Right ventricle myocardium superior (tissue), 1 donor: Measurements from ENCODE around the gene MED12L. TPM values are rescaled to one million over a fixed set of nuclear protein-coding genes. Genes with fewer than 3 reads are reported as not detected.
"Not testable (repeated sequence)": the region's sequence is repeated elsewhere in the genome, so short reads cannot be mapped to it uniquely, and the experiment has no call there.

Experiments used
- ATAC-seq: fragments of 200-7000 bp; cut with Tn5 transposase; one replicate; pipeline ENCODE4 v1.9.1; 2020; ENCODE audit warnings: mild to moderate bottlenecking; ENCODE audit not compliant: poor library complexity
- DNase-seq: peaks from one replicate; pipeline ENCODE4 v3.0.0-alpha.2; 2020
- intact Hi-C: fragments of 100-400 bp; cut with DNase I; formaldehyde crosslinking; loops from one replicate; pipeline ENCODE4 v1.11.2; 2022
- total RNA-seq: library from RNA; stranded (reverse); fragmentation: NEBNext Ultra II Directional; extraction: Animal tissue kit (Norgen Biotek cat#: 25700); gene quantifications from one replicate; pipeline ENCODE4 v1.2.1, GENCODE V29; 2021
- donor health status: DM: no; HTN: yes; CAD: no; lungs with severe emphysema.

The MED12L gene
- total RNA-seq, 1 donor from 2014 or later, result 0.67 TPM

DNA sequence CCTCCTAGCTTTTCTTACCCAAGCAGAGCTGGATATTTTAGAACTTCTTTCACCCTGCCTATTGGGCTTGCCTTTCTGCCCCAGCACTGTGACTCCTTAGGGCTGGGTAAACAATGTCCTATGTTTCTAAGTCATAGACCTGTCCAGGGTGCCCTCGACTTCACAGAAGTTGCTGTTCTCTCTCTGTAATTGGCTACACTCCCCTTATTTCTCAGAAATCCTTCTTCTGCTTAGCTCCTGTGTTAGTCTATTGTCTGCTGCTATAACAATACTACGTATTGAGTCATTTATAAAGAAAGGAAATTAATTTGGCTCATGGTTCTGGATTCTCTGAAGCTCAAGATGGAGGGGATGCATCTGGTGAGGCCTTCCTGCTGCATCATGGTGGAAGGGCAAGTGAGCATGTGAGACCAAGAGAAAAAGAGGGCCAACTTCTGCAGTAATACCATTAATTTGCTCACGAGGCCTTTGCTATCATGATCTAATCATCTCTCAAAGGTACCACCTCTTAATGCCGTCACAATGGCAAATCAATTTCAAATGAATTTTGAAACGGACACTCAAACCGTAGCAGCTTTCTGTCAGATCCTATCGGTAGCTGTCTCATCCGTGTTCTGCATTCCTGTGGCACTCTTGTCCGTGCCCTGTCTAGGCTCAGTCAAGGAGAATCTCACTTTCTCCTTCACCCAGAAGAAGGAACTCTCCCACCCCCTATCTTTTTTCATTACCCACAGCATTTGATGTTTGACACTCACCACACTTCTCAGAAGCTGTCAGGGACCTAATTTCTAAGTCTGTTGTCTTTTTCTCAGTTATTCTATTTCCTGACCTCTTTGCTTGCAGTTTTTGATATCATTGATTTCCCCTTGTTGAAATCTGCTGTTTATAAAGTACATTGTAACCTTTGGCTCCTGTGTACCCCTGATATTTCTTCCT, 139.8 kb downstream of the MED12L start:
- ATAC-seq, result no peak
- intact Hi-C loops, result no loop called here
- no peak for DNase-seq

DNA sequence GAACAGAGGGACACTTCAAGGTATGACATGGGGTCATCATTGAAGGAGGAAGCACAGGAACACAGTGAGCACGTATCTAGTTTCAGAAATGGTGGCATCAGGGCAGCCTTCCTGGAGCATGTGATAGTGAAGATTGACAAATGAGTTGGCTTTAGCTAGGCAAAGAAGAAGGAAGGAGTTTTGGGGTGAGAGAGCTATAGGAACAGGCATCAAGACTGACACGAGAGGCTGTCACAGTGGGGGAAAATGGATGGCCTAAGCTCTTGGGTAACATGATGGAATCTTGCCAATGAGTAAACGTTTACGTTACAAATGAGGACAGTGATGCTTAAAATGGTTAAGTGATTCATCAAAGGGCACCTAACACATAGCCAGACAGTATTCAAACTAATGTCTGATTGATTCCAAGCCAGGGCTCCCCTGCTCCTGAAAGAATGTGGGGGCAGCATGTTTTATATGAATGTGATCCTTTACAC, 140.7 kb downstream of the MED12L start:
- intact Hi-C loops, result loop anchor here (2.0 kb wide), 1 partner anchor 57 kb away; no protein-coding TSS in a partner anchor
- no peak for DNase-seq
- no peak for ATAC-seq

DNA sequence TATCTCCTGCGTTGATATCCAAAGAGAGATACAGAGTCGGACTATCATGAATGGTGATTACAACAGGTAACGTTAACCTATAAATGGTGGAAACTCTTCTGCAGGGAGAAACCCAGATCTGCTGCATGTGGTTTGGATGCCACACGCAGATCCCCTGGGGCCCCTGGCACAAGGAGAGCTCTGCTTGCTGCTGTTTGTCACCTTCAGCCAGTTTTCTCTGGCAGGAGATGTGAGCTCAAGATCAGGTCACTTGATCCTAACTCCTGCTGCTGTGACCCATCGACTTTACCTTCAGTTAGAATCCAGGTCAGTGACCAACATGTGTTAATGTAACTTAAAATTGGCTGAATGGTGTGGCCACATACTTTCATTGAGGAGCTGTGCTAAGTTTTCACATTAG, 141.4 kb downstream of the MED12L start:
- DNase-seq (no peak), ATAC-seq (no peak)
- intact Hi-C loops, result loop anchor here (2.0 kb wide), 1 partner anchor 56 kb away; no protein-coding TSS in a partner anchor

DNA sequence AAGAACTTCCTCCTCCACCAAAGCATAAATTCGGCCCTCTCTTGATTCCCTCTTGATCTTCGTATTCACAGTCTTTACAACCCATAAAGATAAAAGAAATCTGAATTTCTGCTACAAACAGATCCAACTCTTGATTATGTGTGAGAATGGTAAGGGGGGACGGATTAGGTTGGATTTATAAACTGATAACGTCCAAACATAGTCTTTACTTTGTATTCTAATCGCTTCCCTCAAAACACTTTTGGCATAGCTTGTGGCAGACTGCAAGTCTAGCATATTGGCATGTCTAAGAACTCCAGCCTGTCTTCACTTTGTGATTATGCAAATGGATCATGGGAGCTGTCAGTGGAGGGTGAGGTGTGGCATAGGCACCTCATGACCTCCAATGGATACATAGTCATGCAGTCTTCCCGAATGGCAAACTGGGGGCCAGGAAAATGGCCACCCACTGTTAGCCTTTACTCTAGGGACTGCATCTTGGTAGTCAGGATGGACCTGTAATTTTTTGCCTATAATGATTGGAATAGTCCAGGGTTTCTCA, 141.9 kb downstream of the MED12L start:
- DNase-seq (no peak), ATAC-seq (peak; percentile 23)
- intact Hi-C loops, result loop anchor here (2.0 kb wide), 1 partner anchor 55 kb away; no protein-coding TSS in a partner anchor

DNA sequence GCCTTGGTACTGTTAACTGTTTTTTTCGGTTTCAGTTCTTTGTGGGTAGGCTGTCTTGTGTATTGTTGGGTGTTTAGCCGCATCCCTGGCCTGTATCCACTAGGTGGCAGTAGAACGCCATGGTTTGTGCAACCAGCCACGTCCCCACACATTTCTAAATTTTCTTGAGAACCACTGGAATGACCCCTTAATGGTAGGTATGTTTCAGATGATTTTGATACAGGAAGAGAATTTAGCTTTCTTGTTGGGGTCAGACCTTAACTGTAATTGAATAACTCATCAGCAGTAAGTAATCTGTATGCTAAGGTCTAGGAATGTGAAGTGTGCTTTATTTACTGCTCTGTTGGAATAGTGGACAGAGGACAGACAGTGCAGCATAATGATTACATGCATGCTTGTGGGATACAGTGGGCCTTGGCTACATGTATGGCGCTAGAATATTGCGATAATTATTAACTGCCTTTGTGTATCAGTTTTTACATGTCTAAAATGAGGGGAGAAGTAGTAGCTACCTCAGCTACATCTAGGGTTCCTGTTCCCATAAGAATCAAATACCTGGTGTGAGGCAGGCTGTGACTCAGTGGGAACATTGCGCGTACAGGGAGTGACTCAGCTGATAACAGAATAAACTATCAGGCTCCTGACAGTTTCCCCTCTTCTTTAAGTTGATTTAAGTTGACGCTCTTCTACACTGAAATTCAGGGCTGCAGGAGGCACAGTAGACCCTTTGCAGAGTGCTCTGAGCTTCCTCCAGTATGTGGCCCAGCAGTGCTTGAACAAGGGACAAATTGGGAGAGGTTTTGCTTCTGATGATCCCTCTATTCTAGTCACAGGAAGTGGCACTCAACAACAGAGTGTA, 142.6 kb downstream of the MED12L start:
- DNase-seq (peak; percentile 76), ATAC-seq (peak; percentile 94)
- intact Hi-C loops, result loop anchor here (2.0 kb wide), 1 partner anchor 55 kb away; no protein-coding TSS in a partner anchor

DNA sequence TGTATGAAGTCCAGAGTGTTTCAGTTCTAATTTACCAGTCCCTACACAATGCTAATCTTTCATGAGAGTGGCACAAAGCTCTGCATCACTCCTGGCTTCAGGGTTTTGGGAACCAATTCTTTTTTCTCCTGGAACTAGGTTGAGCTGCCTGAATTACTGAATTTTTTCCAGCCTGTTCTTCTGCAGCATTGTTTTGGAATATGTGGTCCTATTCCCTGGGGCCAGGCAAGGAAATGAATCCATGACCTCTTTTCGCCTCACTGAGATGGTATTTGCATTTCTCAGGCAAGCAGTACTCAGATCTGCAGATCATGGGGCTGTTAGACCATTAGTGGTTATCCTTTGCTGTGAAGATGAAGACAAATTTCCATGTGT, 143.2 kb downstream of the MED12L start:
- no peak for DNase-seq
- peak; percentile 45 for ATAC-seq
- intact Hi-C loops, result no loop called here

DNA sequence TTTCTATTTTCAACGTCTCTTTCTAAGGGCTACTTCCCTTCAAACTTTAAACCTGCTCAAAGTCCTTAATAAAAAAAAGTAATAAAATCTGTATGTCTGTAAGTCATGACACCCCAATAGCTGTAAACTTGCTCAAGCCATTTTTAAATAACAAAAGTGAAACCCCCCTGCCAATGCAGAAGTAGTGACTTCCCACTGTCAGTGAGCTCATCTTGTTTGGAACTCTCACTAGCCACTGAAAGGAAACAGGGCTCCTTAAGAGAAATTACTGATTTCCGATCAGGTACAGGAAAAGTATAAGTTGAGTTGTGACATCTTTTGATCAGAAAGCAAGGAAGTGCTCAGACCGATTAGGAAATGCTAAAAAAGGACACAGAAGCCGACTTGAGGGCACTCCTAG, 145.2 kb downstream of the MED12L start:
- DNase-seq (no peak), ATAC-seq (no peak)
- intact Hi-C loops, result no loop called here

DNA sequence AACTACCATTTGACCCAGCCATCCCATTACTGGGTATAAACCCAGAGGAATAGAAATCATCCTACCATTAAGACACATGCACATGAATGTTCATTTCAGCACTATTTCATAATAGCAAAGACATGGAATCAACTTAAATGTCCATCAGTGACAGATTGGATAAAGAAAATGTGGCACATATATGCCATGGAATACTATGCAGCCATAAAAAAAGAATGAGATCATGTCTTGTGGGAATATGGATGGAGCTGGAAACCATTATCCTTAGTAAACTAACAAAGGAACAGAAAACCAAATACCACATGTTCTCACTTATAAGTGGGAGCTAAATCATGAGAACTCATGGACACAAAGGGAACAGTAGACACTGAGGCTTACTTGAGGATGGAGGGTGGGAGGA, 146.9 kb downstream of the MED12L start:
- DNase-seq, intact Hi-C loops, ATAC-seq: not testable (repeated sequence)

DNA sequence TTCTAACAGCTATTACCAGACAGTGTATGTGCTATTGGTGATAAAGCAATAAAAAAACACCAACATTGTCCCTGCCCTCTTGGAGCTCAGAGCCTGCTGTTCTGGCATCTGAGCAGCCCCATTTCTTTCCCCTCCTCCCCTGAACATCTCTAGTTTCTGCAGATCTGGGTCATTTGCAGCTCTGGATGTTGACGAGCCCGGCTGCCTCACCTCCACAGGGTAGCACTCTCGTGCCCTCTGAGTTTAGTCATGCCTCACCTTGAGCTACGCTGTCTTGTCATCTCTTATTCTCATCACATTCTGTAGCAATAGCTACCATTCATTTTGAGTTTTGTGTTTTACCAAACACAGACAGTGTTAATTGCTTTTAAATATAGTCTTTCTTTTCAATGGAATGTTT, 147.5 kb downstream of the MED12L start:
- no peak for ATAC-seq
- intact Hi-C loops, result no loop called here
- DNase-seq, result no peak

DNA sequence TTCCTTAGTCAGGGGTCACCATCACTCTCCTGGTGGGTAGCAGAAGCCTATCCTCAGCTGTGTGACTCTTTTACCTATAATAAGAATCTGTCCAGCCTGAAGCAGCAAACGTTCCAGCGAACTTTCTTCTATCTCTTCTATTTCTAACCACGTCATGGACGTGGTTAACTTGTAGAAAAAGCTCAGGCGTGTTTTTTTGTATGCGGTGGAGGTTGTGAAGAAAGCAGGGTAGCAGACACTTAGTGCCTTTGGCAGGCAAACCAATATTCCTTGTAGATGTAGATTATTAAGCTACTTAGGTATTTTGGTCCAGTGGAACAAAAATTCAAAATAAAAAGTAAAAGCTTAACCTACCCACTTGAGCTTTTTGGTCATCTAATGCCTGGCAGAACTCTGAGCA, 149.4 kb downstream of the MED12L start:
- intact Hi-C loops, result no loop called here
- DNase-seq (no peak), ATAC-seq (no peak)

DNA sequence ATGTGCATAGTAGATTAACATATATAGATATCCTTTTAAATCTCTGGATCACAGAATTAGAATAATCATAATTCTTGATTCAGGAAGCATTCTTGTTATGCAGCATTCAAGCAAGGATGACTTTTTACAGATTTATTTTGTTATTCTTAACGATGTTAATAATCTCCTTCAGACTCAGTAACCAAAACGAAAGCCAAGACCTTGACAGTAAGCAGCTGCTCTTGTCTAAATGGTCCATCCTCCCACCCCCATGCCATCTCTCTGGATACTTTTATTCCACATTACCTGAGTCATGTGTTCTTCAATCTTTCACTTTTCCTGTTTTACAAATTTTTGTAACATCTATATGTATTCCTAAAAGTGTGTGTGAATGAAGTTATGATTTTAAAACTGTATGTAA, 150.9 kb downstream of the MED12L start:
- no peak for DNase-seq
- no peak for ATAC-seq
- intact Hi-C loops, result no loop called here

DNA sequence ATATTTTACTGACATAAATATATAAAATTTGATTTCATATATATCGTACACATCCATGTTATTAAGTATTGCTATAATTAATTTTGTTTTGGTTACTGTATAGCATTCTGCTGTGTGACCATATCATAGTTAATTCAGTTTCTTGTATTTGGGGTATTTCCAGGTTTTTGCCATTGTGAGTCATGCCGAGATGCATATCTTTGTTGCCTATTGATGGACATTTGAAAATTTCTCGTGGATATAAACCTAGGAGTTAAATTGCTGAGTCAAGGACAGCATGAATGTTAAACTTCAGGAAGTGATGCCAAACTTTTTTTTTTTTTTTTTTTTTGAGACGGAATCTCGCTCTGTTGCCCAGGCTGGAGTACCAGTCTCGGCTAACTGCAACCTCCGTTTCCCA, 151.3 kb downstream of the MED12L start:
- no peak for ATAC-seq
- no peak for DNase-seq
- intact Hi-C loops, result no loop called here

DNA sequence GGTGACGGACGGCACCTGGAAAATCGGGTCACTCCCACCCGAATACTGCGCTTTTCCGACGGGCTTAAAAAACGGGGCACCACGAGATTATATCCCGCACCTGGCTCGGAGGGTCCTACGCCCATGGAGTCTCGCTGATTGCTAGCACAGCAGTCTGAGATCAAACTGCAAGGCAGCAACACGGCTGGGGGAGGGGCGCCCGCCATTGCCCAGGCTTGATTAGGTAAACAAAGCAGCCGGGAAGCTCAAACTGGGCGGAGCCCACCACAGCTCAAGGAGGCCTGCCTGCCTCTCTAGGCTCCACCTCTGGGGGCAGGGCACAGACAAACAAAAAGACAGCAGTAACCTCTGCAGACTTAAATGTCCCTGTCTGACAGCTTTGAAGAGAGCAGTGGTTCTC, 156.5 kb downstream of the MED12L start:
- intact Hi-C loops, DNase-seq, ATAC-seq: not testable (repeated sequence)

DNA sequence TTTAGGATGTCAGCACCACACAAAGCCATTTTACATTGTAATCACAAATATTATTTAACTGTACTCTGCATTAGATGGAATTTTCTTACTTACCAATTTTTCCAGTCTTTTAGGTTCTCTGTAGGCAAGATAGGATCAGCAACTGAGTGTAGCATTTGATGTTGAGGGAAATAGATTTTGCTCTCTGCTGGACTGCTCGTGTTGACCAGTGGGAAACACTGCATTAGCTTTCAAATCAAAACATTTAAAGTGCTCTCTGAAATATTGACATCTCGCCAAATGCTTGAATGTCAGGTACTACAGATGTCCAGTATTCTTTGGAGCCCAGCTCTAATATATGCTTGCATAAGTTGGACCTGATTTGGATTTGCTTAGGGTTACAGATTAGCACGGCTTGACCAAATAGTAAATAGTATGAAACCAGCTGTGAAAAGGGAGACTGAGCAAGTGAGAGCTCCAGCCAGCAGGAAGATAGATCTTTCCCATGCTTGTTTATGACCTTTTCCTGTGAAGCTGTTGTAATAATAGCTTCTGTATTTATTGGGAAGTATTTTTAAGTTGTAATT, 163.4 kb downstream of the MED12L start:
- intact Hi-C loops, result no loop called here
- ATAC-seq, result peak; percentile 39
- DNase-seq, result no peak

DNA sequence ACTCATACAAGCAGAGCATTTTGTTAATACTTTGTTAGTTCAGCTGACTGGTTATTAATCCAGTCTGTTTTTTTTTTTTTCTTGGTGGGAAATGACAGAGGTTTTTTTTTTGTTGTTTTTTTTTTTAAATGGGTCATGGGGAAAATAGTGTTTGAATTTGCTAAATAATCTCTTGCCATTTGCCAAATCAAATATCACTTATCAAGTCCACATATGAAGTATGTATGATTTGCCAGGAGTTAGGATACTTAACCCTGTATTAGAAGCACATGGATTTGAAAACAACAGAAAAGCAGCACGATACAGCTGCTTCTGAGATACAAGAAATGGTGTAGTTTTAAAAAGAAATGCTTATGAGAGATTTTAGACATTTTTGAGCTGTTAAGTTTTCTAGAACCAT, 171.3 kb downstream of the MED12L start:
- DNase-seq (no peak), ATAC-seq (no peak)
- intact Hi-C loops, result no loop called here

DNA sequence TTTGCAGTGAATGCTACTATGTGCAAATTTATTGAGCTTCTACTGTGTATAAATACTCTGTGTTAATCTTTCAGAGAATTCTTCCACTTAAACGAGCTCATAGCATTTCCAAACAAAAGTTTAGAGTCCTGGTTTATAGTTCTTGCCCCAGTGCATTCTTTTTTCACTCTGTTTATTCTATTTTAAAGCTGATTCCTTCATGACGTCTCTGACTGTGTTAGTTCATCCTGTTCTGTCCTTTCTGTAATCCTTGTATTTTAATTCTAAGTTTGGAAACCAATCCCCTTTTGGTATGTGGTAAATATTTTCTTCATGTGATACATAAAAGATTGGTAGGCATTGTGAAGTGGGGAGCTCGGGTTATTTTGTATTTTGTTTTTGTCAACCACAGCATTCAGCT, 174.2 kb downstream of the MED12L start:
- no peak for DNase-seq
- intact Hi-C loops, result no loop called here
- ATAC-seq, result no peak

DNA sequence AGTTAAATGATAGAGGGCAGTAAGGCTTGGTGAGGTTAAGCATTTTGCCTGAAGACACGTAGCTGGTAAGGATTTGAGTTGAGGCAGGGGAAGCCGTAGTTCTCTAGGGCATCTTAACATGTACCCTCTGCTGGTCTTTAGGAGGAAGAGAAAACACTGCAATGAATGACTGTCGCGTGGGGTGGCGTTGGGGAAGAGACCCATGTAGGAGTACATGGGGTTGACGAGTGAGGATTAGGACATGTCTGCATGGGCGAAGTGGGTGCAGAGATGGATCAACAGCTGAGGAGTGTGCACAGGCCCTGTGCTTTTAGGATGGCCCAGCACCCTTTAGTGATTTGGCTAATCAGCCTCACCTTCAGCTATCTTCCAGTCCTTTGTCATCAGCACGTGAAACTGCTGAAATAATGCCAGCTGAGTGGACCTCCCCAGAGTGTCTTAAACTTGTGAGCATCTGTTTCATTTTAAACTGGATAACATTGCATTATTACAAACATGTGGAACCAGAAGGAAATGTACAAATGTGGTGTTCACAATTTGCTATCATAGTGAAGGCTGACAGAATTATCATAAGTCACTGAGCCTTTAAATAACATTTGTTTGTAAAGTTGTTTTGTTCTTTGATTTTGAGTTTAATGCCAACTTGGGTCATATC, 177.5 kb downstream of the MED12L start:
- intact Hi-C loops, result no loop called here
- ATAC-seq (no peak), DNase-seq (no peak)

DNA sequence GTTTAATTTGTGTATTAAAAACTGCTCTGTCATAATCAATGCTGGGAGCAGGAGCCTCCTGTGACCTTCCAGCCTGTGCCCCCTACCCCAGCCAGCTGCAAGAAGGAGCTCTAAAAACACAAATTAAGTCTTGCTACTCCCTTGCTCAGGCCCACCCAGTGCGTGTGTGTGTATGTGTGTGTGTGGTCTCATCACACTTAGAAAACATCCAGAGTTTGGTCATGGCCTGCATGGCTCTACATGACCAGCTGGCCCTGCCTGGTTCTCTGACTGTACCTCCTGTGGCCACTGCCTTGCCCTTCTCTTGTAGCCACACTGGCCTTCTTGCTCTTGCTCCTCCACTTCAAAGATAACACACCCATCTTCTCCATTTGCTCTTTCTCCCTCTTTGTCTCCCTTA, 179.1 kb downstream of the MED12L start:
- DNase-seq, result no peak
- ATAC-seq, result no peak
- intact Hi-C loops, result no loop called here
